HG03064 (cell line): ENCODE results near the gene MAP2K6.
A peak's percentile ranks its signal among the peaks of the same experiment; 100 is the strongest.

ENCODE experiments used
- ATAC-seq: cut with Tn5 transposase; IDR thresholded peaks from one replicate; pipeline ENCODE4 v1.9.1; 2021; ENCODE audit warnings: low read depth; ENCODE audit not compliant: unreplicated experiment

MAP2K6 gene

GRCh38 chr17:69425978-69426377, 11.5 kb downstream of the MAP2K6 start:
- ATAC-seq = no peak

GRCh38 chr17:69427486-69428197, 13.1 kb downstream of the MAP2K6 start:
- ATAC-seq = no peak

- no peak for ATAC-seq
Measured at GRCh38 chr17:69428252-69428980, 13.9 kb downstream of the MAP2K6 start.

GRCh38 chr17:69430488-69430887, 16.0 kb downstream of the MAP2K6 start:
- ATAC-seq = peak; percentile 54

GRCh38 chr17:69431835-69432234, 17.3 kb downstream of the MAP2K6 start:
- ATAC-seq = no peak

- no peak for ATAC-seq
Measured at GRCh38 chr17:69433093-69433492, 18.6 kb downstream of the MAP2K6 start.

GRCh38 chr17:69434164-69434579, 19.7 kb downstream of the MAP2K6 start:
- no peak for ATAC-seq

- no peak for ATAC-seq
Measured at GRCh38 chr17:69435971-69436696, 21.6 kb downstream of the MAP2K6 start.

- ATAC-seq = no peak
Measured at GRCh38 chr17:69437475-69437874, 23.0 kb downstream of the MAP2K6 start.

- ATAC-seq = no peak
Measured at GRCh38 chr17:69438776-69439175, 24.3 kb downstream of the MAP2K6 start.

- no peak for ATAC-seq
Measured at GRCh38 chr17:69441179-69441578, 26.7 kb downstream of the MAP2K6 start.

- ATAC-seq = no peak
Measured at GRCh38 chr17:69443138-69443537, 28.6 kb downstream of the MAP2K6 start.

GRCh38 chr17:69444023-69444422, 29.5 kb downstream of the MAP2K6 start:
- ATAC-seq = no peak

- no peak for ATAC-seq
Measured at GRCh38 chr17:69445132-69445531, 30.6 kb downstream of the MAP2K6 start.

GRCh38 chr17:69447726-69448125, 33.2 kb downstream of the MAP2K6 start:
- ATAC-seq = no peak

- no peak for ATAC-seq
Measured at GRCh38 chr17:69448431-69449102, 34.1 kb downstream of the MAP2K6 start.

GRCh38 chr17:69450131-69450530, 35.6 kb downstream of the MAP2K6 start:
- no peak for ATAC-seq

GRCh38 chr17:69450918-69451317, 36.4 kb downstream of the MAP2K6 start:
- peak; percentile 11 for ATAC-seq

GRCh38 chr17:69451416-69452394, 37.2 kb downstream of the MAP2K6 start:
- peak; percentile 92 for ATAC-seq
